Lung microvascular endothelial cell (primary cell): ENCODE measurements around the gene PIGK. TPM values are rescaled to one million over a fixed set of nuclear protein-coding genes. Genes with fewer than 3 reads are reported as not detected.

Experiments
- DNase-seq, 2 donors: peaks; one replicate each; pipeline versions ENCODE4 v3.0.0 to v3.0.0-alpha.2; 2010; ENCODE audit warnings: low read depth in 2 of 2
- total RNA-seq: library from RNA; depleted of rRNA; stranded (reverse); fragments of >200 nt; gene quantifications from 2 replicates; pipeline ENCODE4 v1.2.1, GENCODE V29; 2014

Gene PIGK
- total RNA-seq, 1 donor from 2014 or later: 21.4 TPM

- DNase-seq: no peak
Measured at GRCh38 chr1:77096496-77097255, 122.6 kb downstream of the PIGK start.

- DNase-seq: no peak
Measured at GRCh38 chr1:77095236-77095635, 124.0 kb downstream of the PIGK start.

- DNase-seq: no peak
Measured at GRCh38 chr1:77089756-77090155, 129.5 kb downstream of the PIGK start.

GRCh38 chr1:77085109-77085508 is 134.1 kb downstream of the PIGK start:
- DNase-seq: no peak

- no peak for DNase-seq
Measured at GRCh38 chr1:77084457-77084856, 134.8 kb downstream of the PIGK start.

- no peak for DNase-seq
Measured at GRCh38 chr1:77081834-77082233, 137.4 kb downstream of the PIGK start.

GRCh38 chr1:77076759-77077158 is 142.5 kb downstream of the PIGK start:
- no peak for DNase-seq

GRCh38 chr1:77068013-77068412 is 151.2 kb downstream of the PIGK start:
- DNase-seq: no peak

- DNase-seq: no peak
Measured at GRCh38 chr1:77065693-77066342, 153.4 kb downstream of the PIGK start.

- DNase-seq: no peak
Measured at GRCh38 chr1:77064246-77064645, 155.0 kb downstream of the PIGK start.

- peak; percentile 14 to 27 for DNase-seq
Measured at GRCh38 chr1:77063118-77063517, 156.1 kb downstream of the PIGK start.

GRCh38 chr1:77061162-77061561 is 158.1 kb downstream of the PIGK start:
- DNase-seq: no peak

- no peak for DNase-seq
Measured at GRCh38 chr1:77060000-77060399, 159.2 kb downstream of the PIGK start.

GRCh38 chr1:77057994-77058585 is 161.1 kb downstream of the PIGK start:
- DNase-seq: no peak

GRCh38 chr1:77056525-77056924 is 162.7 kb downstream of the PIGK start:
- no peak for DNase-seq

- DNase-seq: no peak
Measured at GRCh38 chr1:77051425-77051824, 167.8 kb downstream of the PIGK start.

GRCh38 chr1:77048615-77049005 is 170.6 kb downstream of the PIGK start:
- no peak for DNase-seq

- no peak for DNase-seq
Measured at GRCh38 chr1:77047978-77048614, 171.1 kb downstream of the PIGK start.

- DNase-seq: no peak
Measured at GRCh38 chr1:77047575-77047974, 171.7 kb downstream of the PIGK start.

GRCh38 chr1:77044133-77044849 is 174.9 kb downstream of the PIGK start:
- no peak for DNase-seq

GRCh38 chr1:77040826-77041225 is 178.4 kb downstream of the PIGK start:
- DNase-seq: no peak

GRCh38 chr1:77039739-77040138 is 179.5 kb downstream of the PIGK start:
- no peak for DNase-seq
